Stimulated activated naive B cell treated with anti-CD40 and anti-IgM and Interleukin-4, amounts not matched to agents 10 μg/mL and 1 μg/mL and 100 μg/mL, for 72 hours (primary cell): ENCODE data around the gene BLTP3B.

ENCODE experiments used
- ATAC-seq, 2 donors: fragments of 150-1000 bp; cut with Tn5 transposase; replicated peaks; 2 replicates each; pipeline ENCODE4 v1.10.0; 2021; ENCODE audit warnings: moderate library complexity in 1 of 2
- DNase-seq: peaks from one replicate; pipeline ENCODE4 v3.0.0; 2021
- H3K27ac Mint-ChIP-seq: one replicate; pipeline ENCODE4 v1.8.0; 2022; ENCODE audit warnings: mild to moderate bottlenecking, mixed read lengths
- H3K27me3 Mint-ChIP-seq, 2 donors: one replicate each; pipeline ENCODE4 v1.8.0; 2022; ENCODE audit warnings: mixed read lengths in 2 of 2
- H3K36me3 Mint-ChIP-seq, 2 donors: one replicate each; pipeline ENCODE4 v1.8.0; 2022; ENCODE audit warnings: mixed read lengths in 2 of 2, mild to moderate bottlenecking in 1 of 2
- H3K4me1 Mint-ChIP-seq, 2 donors: one replicate each; pipeline ENCODE4 v1.8.0; 2022; ENCODE audit warnings: mixed read lengths in 2 of 2, mild to moderate bottlenecking in 1 of 2
- H3K4me3 Mint-ChIP-seq, 2 donors: one replicate each; pipeline ENCODE4 v1.8.0; 2022; ENCODE audit warnings: mild to moderate bottlenecking in 2 of 2, mixed read lengths in 2 of 2, moderate library complexity in 1 of 2
- H3K9me3 Mint-ChIP-seq, 2 donors: one replicate each; pipeline ENCODE4 v1.8.0; 2022; ENCODE audit warnings: mixed read lengths in 2 of 2, mild to moderate bottlenecking in 1 of 2

Gene BLTP3B

DNA sequence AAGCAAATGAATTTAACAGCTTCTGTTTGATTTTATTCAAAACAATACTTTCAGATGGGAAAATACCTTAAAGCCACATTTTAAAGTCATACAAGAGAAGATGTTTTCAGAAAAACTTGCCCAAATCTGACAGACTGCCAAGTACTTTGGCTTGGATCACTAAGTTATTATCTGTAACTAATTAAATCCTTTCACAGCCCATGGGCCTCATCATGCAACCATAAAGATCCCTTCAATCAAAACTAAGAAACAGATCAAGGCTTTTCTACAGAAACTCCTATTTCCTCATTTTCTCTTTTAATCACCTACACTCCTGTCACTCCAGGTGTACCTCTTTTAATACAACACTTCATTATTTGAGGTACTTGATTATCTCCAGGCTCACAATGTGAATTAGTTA is 28.1 kb downstream of the BLTP3B start:
- Mint-ChIP-seq H3K27me3 (no peaks in the 10 kb centered on the region), H3K9me3 (peaks cover 2 to 8% of the 10 kb centered on the region in 2 donors), H3K4me1 (peaks cover 19 to 41% of the 10 kb centered on the region in 2 donors), H3K4me3 (no peak overlapping the region), H3K27ac (peak overlapping the region; percentile 14), H3K36me3 (peaks cover 19 to 34% of the 10 kb centered on the region in 2 donors)
- peak; percentile 66 to 68 for ATAC-seq
- DNase-seq = no peak

DNA sequence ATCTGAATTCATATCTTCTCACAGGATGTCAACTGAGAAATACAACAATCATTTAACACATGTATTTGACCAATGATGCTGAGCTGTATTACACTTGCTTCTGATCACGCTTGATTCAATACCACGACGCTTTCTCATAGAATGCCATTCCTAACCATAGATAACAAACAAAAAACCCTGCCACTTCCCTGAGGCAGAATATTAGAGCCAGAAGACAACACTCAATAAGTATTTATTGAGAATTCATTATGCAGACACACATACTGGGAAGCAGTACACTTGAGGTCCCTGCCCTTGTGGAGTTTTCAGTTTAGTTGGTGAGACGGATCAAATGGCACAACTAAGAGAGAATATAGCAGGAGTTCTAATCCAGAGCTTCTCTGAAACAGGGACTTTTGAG is 32.4 kb downstream of the BLTP3B start:
- H3K4me3 Mint-ChIP-seq = no peak overlapping the region
- no peaks in the 10 kb centered on the region for H3K27me3 Mint-ChIP-seq
- H3K27ac Mint-ChIP-seq = no peak overlapping the region
- ATAC-seq (no peak), DNase-seq (no peak)
- H3K9me3 Mint-ChIP-seq = peaks cover 6 to 7% of the 10 kb centered on the region in 2 donors
- H3K36me3 Mint-ChIP-seq = peaks cover 33 to 40% of the 10 kb centered on the region in 2 donors
- peaks cover 19 to 28% of the 10 kb centered on the region in 2 donors for H3K4me1 Mint-ChIP-seq

DNA sequence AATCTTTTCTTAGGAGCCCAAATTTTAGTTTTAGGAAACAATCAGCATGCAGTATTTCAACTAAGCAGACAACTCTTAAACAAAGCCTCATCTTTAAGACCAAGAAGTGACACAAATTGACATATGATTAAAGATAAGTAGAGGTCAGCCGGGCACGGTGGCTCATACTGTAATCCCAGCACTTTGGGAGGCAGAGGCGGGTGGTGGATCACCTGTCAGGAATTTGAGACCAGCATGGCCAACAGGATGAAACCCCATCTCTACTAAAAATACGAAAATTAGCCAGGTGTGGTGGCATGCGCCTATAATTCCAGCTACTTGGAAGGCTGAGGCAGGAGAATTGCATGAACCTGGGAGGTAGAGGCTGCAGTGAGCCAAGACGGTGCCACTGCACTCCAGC is 35.8 kb downstream of the BLTP3B start:
- Mint-ChIP-seq H3K27ac (no peak overlapping the region), H3K9me3 (peaks cover 6 to 7% of the 10 kb centered on the region in 2 donors), H3K36me3 (peaks cover 33 to 35% of the 10 kb centered on the region in 2 donors), H3K4me1 (peaks cover 7 to 9% of the 10 kb centered on the region in 2 donors), H3K4me3 (no peak overlapping the region), H3K27me3 (no peaks in the 10 kb centered on the region)
- DNase-seq = no peak
- ATAC-seq = no peak

DNA sequence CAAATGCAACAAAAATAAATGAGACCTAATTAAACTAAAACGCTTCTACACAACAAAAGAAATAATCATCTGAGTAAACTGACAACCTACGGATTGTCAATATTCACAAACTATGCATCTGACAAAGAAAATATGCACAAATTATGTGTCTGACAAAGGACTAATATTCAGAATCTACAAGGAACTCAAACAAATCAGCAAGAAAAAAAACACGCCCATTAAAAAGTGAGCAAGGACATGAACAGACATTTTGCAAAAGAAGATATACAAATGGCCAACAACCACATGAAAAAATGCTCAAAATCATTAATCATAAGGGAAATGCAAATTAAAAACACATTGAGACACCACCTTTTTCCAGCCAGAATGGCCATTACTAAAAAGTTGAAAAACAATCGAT is 37.0 kb downstream of the BLTP3B start:
- DNase-seq (no peak), ATAC-seq (no peak)
- Mint-ChIP-seq H3K9me3 (peaks cover 6 to 7% of the 10 kb centered on the region in 2 donors), H3K4me1 (peaks cover 6 to 7% of the 10 kb centered on the region in 2 donors), H3K4me3 (no peak overlapping the region), H3K27me3 (no peaks in the 10 kb centered on the region), H3K27ac (no peak overlapping the region), H3K36me3 (peaks cover 40 to 41% of the 10 kb centered on the region in 2 donors)

- ATAC-seq (no peak), DNase-seq (no peak)
- H3K27ac Mint-ChIP-seq = no peak overlapping the region
- no peaks in the 10 kb centered on the region for H3K9me3 Mint-ChIP-seq
- H3K4me1 Mint-ChIP-seq = peaks cover 0 to 4% of the 10 kb centered on the region in 2 donors
- H3K27me3 Mint-ChIP-seq = no peaks in the 10 kb centered on the region
- no peak overlapping the region for H3K4me3 Mint-ChIP-seq
- H3K36me3 Mint-ChIP-seq = peaks cover 28 to 29% of the 10 kb centered on the region in 2 donors
These were observed 41.7 kb downstream of the BLTP3B start for GRCh38 chr12:100101000-100101399.
